PC-9 (cell line): ENCODE measurements around the gene NAGPA. TPM values are rescaled to one million over a fixed set of nuclear protein-coding genes. Genes with fewer than 3 reads are reported as not detected.
A peak's percentile ranks its signal among the peaks of the same experiment; 100 is the strongest.

Source experiments
- BruUV-seq: library from RNA; stranded (reverse); fragments of 400-500 nt; replicated peaks from 2 replicates; lab custom pipeline; 2021; lab: Mats Ljungman, UMichigan
- CTCF ChIA-PET: fragments of 300-600 bp; sonication (Branson Sonifier 250); formaldehyde crosslinking; loops from one replicate; lab custom pipeline; 2022; ENCODE audit warnings: antibody characterized with exemption; lab: Charles Lee
- POLR2A ChIA-PET: fragments of 300-600 bp; sonication (Branson Sonifier 250); formaldehyde crosslinking; loops from one replicate; lab custom pipeline; 2022; ENCODE audit warnings: antibody characterized with exemption; ENCODE audit not compliant: unreplicated experiment; lab: Charles Lee
- DNase-seq, 2 experiments: peaks; one replicate each; pipeline versions ENCODE4 v3.0.0 to v3.0.0-alpha.2; 2015 to 2022; ENCODE audit warnings: mixed read lengths in 1 of 2
- H2AFZ ChIP-seq: fragments of 200-600 bp; sonication (generic); 2 replicates; pipeline ENCODE4 v1.8.1; 2017; ENCODE audit warnings: antibody characterized with exemption
- H3F3A ChIP-seq: fragments of 200-600 bp; sonication (generic); 2 replicates; pipeline ENCODE4 v1.8.1; 2017; ENCODE audit warnings: antibody characterized with exemption, mild to moderate bottlenecking, low read depth; ENCODE audit not compliant: insufficient read depth
- H3K27ac ChIP-seq: fragments of 200-600 bp; sonication (generic); 2 replicates; pipeline ENCODE4 v1.6.1; 2016; ENCODE audit warnings: mixed run types
- H3K27me3 ChIP-seq: fragments of 200-600 bp; sonication (generic); 2 replicates; pipeline ENCODE4 v1.6.1; 2016; ENCODE audit warnings: low read depth, mixed run types; ENCODE audit not compliant: insufficient read depth
- H3K36me3 ChIP-seq: fragments of 200-600 bp; sonication (generic); 2 replicates; pipeline ENCODE4 v1.6.1; 2016; ENCODE audit warnings: low read depth, mixed run types
- H3K4me1 ChIP-seq: fragments of 200-600 bp; sonication (generic); replicated peaks from 2 replicates; pipeline ENCODE4 v1.6.1; 2016; ENCODE audit warnings: mixed run types; ENCODE audit not compliant: insufficient read depth
- H3K4me2 ChIP-seq: fragments of 200-600 bp; sonication (generic); 2 replicates; pipeline ENCODE4 v1.6.1; 2017; ENCODE audit warnings: mixed run types
- H3K4me3 ChIP-seq: fragments of 200-600 bp; sonication (generic); 2 replicates; pipeline ENCODE4 v1.6.1; 2016; ENCODE audit warnings: mixed run types
- H3K79me2 ChIP-seq: fragments of 200-600 bp; sonication (generic); 2 replicates; pipeline ENCODE4 v1.6.1; 2017; ENCODE audit warnings: low read depth, mixed run types
- H3K9me2 ChIP-seq: fragments of 200-600 bp; sonication (generic); 2 replicates; pipeline ENCODE4 v1.8.1; 2017; ENCODE audit warnings: mild to moderate bottlenecking; ENCODE audit not compliant: insufficient read depth
- H3K9me3 ChIP-seq: fragments of 200-600 bp; sonication (generic); 2 replicates; pipeline ENCODE4 v1.8.1; 2016; ENCODE audit warnings: low read depth; ENCODE audit not compliant: insufficient read depth
- H4K20me1 ChIP-seq: fragments of 200-600 bp; sonication (generic); 2 replicates; pipeline ENCODE4 v1.8.1; 2017; ENCODE audit not compliant: insufficient read depth
- CTCF ChIP-seq: fragments of 200-600 bp; sonication (generic); conservative IDR thresholded peaks from 2 replicates; pipeline ENCODE4 v1.6.1; 2017; ENCODE audit warnings: mixed run types, antibody characterized with exemption, mild to moderate bottlenecking, moderate library complexity
- EZH2 ChIP-seq: fragments of 200-600 bp; sonication (generic); IDR thresholded peaks from 2 replicates; pipeline ENCODE4 v1.8.0; 2017; ENCODE audit warnings: antibody characterized with exemption, low read depth
- intact Hi-C: fragments of 100-400 bp; cut with micrococcal nuclease; formaldehyde crosslinking; loops from one replicate; pipeline ENCODE4 v1.10.0; 2022; ENCODE audit not compliant: unreplicated experiment
- total RNA-seq: library from RNA; stranded (reverse); gene quantifications from 2 replicates; pipeline ENCODE4 v1.2.3, GENCODE V29; 2021

The NAGPA gene
- total RNA-seq, 1 experiment from 2014 or later, result 20.6 TPM

GRCh38 chr16:5034167-5034523, 410 bp upstream of the NAGPA start:
- Histone ChIP-seq H3K9me2 (no peaks in the 10 kb centered on the region), H3K79me2 (0 out of 2 replicates have a peak, but pooled peaks cover 3% of the 10 kb centered on the region), H3K4me3 (peak overlapping the region; percentile 59), H3K36me3 (no peaks in the 10 kb centered on the region), H3K27me3 (no peaks in the 10 kb centered on the region), H3K4me1 (peaks cover 12% of the 10 kb centered on the region), H2AFZ (peak overlapping the region; percentile 93), H4K20me1 (no peaks in the 10 kb centered on the region), H3K4me2 (peak overlapping the region; percentile 76), H3F3A (no peaks in the 10 kb centered on the region), H3K9me3 (no peaks in the 10 kb centered on the region), H3K27ac (no peak overlapping the region)
- BruUV-seq, result TSS peak; percentile 80
- intact Hi-C loops, result no loop called here
- DNase-seq, result no peak
- POLR2A ChIA-PET, result interaction anchor here (0.6 to 0.7 kb wide), 4 partner anchors 13 to 645 kb away, joined by 4 to 13 read pairs (median 8); partner anchors contain the start of gene ANKS3
- CTCF ChIA-PET, result no interaction called here
- TF ChIP-seq CTCF (no peak), EZH2 (no peak)

GRCh38 chr16:5032748-5033167, 977 bp downstream of the NAGPA start:
- ChIA-PET CTCF (no interaction called here), POLR2A (interaction anchor here (0.6 kb wide), 1 partner anchor 85 kb away, joined by 3 read pairs; no protein-coding TSS in a partner anchor)
- H3K9me3 ChIP-seq, result no peaks in the 10 kb centered on the region
- BruUV-seq, result TSS peak; percentile 52
- intact Hi-C loops, result no loop called here
- no peaks in the 10 kb centered on the region for H3K36me3 ChIP-seq
- DNase-seq, result no peak
- TF ChIP-seq EZH2, result no peak
- no peak for TF ChIP-seq CTCF
- no peak overlapping the region for H3K27ac ChIP-seq
- H3K4me2 ChIP-seq, result peak overlapping the region; percentile 76
- H3K9me2 ChIP-seq, result no peaks in the 10 kb centered on the region
- H4K20me1 ChIP-seq, result no peaks in the 10 kb centered on the region
- H3K4me1 ChIP-seq, result peaks cover 12% of the 10 kb centered on the region
- H3K4me3 ChIP-seq, result peak overlapping the region; percentile 59
- peak overlapping the region; percentile 93 for H2AFZ ChIP-seq
- H3F3A ChIP-seq, result no peaks in the 10 kb centered on the region
- H3K27me3 ChIP-seq, result no peaks in the 10 kb centered on the region
- 0 out of 2 replicates have a peak, but pooled peaks cover 3% of the 10 kb centered on the region for H3K79me2 ChIP-seq

- no peaks in the 10 kb centered on the region for H3K36me3 ChIP-seq
- BruUV-seq, result no TSS peak
- POLR2A ChIA-PET, result interaction anchor here (0.7 kb wide), 1 partner anchor 185 kb away, joined by 3 read pairs; no protein-coding TSS in a partner anchor
- no peak overlapping the region for H3K4me3 ChIP-seq
- H3F3A ChIP-seq, result no peaks in the 10 kb centered on the region
- peaks cover 12% of the 10 kb centered on the region for H3K4me1 ChIP-seq
- intact Hi-C loops, result no loop called here
- DNase-seq, result no peak
- H3K9me2 ChIP-seq, result no peaks in the 10 kb centered on the region
- no peaks in the 10 kb centered on the region for H3K9me3 ChIP-seq
- H3K79me2 ChIP-seq, result 0 out of 2 replicates have a peak, but pooled peaks cover 3% of the 10 kb centered on the region
- TF ChIP-seq EZH2 (no peak), CTCF (no peak)
- H3K27ac ChIP-seq, result no peak overlapping the region
- no peaks in the 10 kb centered on the region for H3K27me3 ChIP-seq
- H2AFZ ChIP-seq, result no peak overlapping the region
- CTCF ChIA-PET, result no interaction called here
- H4K20me1 ChIP-seq, result no peaks in the 10 kb centered on the region
- no peak overlapping the region for H3K4me2 ChIP-seq
Measured at GRCh38 chr16:5031601-5032000, 2.1 kb downstream of the NAGPA start.
